Activated T-cell treated with anti-CD3 and anti-CD28 coated beads, Interleukin-2, amount 50 U/mL, for 72 hours (primary cell): ENCODE results near the gene CBR3. TPM values are rescaled to one million over a fixed set of nuclear protein-coding genes. Genes with fewer than 3 reads are reported as not detected.

Source experiments
- ATAC-seq, 2 donors: fragments of 150-1000 bp; cut with Tn5 transposase; replicated peaks in 1 of 2; 2 replicates each; pipeline ENCODE4 v1.10.0; 2021; ENCODE audit warnings: moderate library complexity in 2 of 2, mild to moderate bottlenecking in 1 of 2
- DNase-seq, 2 donors: peaks; one replicate each; pipeline ENCODE4 v3.0.0; 2021 to 2022; ENCODE audit warnings: mixed read lengths in 1 of 2
- H3K27ac Mint-ChIP-seq: one replicate; pipeline ENCODE4 v1.8.0; 2022; ENCODE audit warnings: mild to moderate bottlenecking, moderate library complexity, mixed read lengths
- H3K27me3 Mint-ChIP-seq: one replicate; pipeline ENCODE4 v1.8.0; 2022; ENCODE audit warnings: low read depth, mixed read lengths
- H3K36me3 Mint-ChIP-seq, 2 donors: one replicate each; pipeline ENCODE4 v1.8.0; 2022; ENCODE audit warnings: mixed read lengths in 2 of 2, mild to moderate bottlenecking in 1 of 2; ENCODE audit not compliant: insufficient read depth in 2 of 2
- H3K4me1 Mint-ChIP-seq: one replicate; pipeline ENCODE4 v1.8.0; 2022; ENCODE audit warnings: low read depth, mixed read lengths
- H3K4me3 Mint-ChIP-seq, 2 donors: one replicate each; pipeline ENCODE4 v1.8.0; 2022; ENCODE audit warnings: mild to moderate bottlenecking in 2 of 2, mixed read lengths in 2 of 2, moderate library complexity in 2 of 2
- H3K9me3 Mint-ChIP-seq, 2 donors: one replicate each; pipeline ENCODE4 v1.8.0; 2022; ENCODE audit warnings: mixed read lengths in 2 of 2
- total RNA-seq, 2 donors: library from RNA; stranded (reverse); gene quantifications; one replicate each; pipeline ENCODE4 v1.2.3, GENCODE V29; 2022

CBR3 gene
- total RNA-seq, 2 donors from 2014 or later, result 13.0 to 19.2 TPM

DNA sequence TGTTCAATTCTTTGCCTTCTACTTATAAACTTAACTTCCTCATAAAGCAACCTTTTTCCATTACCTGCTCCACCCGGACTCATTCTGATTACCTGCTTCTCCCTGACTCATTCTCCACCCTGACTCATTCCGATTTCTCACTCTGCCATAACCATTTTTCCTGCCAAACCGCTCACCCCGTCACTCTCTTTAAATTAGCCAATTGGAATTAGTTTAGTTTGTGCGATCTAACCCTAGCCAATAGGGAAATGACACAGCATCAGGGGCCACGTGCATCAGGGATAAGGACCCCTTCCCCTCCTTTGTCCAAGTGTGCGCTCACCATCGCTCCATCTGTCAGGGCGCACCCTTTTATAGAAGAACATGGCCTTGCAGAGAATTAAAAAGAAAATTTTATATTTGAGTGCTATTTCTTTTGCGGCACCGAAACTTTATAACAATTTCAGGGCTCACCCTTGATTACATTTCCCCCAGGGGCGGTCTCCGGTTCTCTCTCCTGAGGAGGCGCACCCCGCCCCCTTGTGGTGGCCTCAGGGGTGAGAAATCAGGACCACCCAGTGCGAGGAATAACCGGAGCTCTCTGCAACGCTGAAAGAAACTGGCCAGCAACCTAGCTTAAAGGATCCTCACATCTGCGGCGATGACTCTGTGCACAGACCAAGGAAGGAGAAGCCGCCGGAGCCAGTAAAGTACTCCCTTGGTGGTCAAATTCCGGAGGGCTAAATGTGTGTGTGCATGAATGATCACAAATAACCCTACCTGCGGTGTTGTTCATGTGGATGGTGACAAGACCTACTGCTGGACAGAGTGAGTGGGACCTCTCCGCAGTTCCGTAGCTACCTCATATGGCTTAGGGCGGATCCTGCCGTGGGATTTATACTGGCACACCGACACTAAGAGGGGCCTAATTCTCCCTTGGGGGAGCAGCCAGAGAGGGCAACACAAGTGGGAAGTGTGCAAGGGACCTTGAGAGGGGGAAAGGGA lies 30.3 kb upstream of the CBR3 start:
- H3K27me3 Mint-ChIP-seq, result peaks cover 33% of the 10 kb centered on the region
- ATAC-seq, result peak; percentile 57 to 69
- H3K9me3 Mint-ChIP-seq, result no peaks in the 10 kb centered on the region
- H3K36me3 Mint-ChIP-seq, result peaks cover 0 to 2% of the 10 kb centered on the region in 2 donors
- H3K4me3 Mint-ChIP-seq, result peak overlapping the region; percentile 0 to 64
- DNase-seq, result peak; percentile 57 to 61
- H3K4me1 Mint-ChIP-seq, result peaks cover 14% of the 10 kb centered on the region
- H3K27ac Mint-ChIP-seq, result no peak overlapping the region

DNA sequence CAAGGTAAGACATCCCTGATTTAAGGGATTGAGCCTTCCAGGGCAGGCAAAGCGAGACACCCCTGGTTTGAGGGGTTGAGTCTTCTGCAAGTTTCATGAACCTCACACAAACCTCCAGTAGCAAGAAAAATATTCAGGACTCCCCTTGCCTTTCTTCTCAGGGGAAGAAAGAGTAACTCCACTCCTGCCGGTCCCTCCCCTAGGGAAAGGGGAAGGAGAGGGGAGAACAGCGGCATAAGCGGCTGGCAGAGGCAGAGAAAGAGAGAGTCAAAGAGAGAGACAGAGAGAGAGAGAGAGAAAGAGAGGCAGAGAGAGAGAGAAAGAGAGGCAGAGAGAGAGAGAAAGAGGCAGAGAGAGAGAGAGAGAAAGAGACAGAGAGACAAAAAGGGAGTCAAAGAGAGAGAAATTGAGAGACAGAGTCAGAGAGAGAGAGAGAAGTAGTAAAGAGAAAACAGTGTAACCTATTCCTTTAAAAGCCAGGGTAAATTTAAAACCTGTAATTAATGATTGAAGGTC lies 29.5 kb upstream of the CBR3 start:
- Mint-ChIP-seq H3K27me3 (peaks cover 33% of the 10 kb centered on the region), H3K27ac (no peak overlapping the region), H3K4me3 (peak overlapping the region in 1 of 2 donors; percentile 58), H3K9me3 (no peaks in the 10 kb centered on the region), H3K4me1 (peaks cover 14% of the 10 kb centered on the region), H3K36me3 (peaks cover 0 to 2% of the 10 kb centered on the region in 2 donors)
- no peak for ATAC-seq
- no peak for DNase-seq

DNA sequence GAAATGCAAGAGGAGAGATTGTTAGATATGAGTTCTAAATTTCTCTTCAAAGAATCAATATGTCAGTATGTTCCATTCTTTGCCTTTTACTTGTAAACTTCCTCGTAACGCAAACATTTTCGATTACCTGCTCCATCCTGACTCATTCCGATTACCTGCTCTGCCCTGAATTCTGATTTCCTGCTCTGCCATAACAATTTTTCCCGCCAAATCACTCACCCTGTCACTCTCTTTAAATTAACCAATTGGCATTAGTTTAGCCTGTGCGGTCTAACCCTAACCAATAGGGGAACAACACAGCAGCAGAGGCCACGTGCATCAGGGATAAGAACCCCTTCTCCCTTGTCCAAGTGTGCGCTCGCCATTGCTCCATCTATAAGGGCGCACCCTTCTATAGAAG lies 25.0 kb upstream of the CBR3 start:
- Mint-ChIP-seq H3K36me3 (no peaks in the 10 kb centered on the region), H3K27me3 (peaks cover 19% of the 10 kb centered on the region), H3K9me3 (no peaks in the 10 kb centered on the region), H3K4me1 (peaks cover 22% of the 10 kb centered on the region), H3K27ac (no peak overlapping the region), H3K4me3 (no peak overlapping the region)
- ATAC-seq, result no peak
- DNase-seq, result no peak

DNA sequence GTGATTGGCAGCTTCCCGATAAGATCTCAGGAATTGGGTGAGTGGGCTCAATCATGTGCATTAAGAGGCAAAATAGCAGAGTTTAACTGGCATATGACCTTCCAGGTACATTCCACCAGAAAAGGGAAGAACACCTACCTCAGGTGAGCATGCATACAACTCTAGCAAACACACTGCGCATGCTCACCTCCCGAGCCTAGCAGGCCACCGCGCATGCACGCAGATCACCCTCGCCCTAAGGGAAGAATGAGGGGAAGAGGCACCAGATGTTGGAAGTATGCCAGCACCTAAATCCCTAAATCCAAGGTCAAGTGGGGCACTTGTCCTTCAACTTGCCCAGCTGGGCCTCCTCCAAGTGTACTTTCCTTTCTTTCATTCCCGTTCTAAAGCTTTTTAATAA lies 23.6 kb upstream of the CBR3 start:
- DNase-seq (no peak), ATAC-seq (no peak)
- H3K27ac Mint-ChIP-seq, result no peak overlapping the region
- no peaks in the 10 kb centered on the region for H3K9me3 Mint-ChIP-seq
- peaks cover 5% of the 10 kb centered on the region for H3K27me3 Mint-ChIP-seq
- no peaks in the 10 kb centered on the region for H3K36me3 Mint-ChIP-seq
- no peak overlapping the region for H3K4me3 Mint-ChIP-seq
- peaks cover 17% of the 10 kb centered on the region for H3K4me1 Mint-ChIP-seq

DNA sequence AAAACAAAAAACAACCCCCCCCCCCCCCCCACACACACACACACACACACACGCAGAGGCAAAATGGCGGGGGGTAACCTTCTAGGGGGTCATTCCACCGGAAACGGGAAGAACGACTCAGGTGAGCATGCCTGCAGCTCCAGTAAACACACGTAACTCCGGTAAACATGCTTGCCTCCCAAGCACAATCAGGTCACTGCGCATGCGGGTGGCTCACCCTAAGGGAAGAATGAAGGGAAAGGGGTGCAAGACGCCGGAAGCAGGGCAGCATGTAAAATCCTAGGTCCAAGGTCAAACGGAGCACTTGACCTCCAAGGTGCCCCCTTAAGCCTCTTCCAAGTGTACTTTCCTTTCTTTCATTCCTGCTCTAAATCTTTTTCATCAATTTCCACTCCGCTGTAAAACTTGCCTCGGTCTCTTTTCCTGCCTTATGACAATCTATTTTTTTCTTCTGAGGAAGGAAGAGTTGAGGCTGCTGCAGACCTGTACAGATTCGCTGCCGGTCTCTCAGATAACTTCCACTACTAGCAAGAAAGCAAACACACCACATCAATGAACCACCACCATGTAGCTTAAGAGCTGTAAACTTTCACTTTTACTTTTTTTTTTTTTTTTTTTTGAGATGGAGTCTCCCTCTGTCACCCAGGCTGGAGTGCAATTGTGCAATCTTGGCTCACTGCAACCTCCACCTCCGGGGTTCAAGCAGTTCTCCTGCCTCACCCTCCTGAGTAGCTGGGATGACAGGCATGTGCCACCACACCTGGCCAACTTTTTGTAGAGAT lies 21.0 kb upstream of the CBR3 start:
- Mint-ChIP-seq H3K4me3 (peak overlapping the region; percentile 63 to 91), H3K36me3 (no peaks in the 10 kb centered on the region), H3K27ac (peak overlapping the region; percentile 91), H3K4me1 (peaks cover 17% of the 10 kb centered on the region), H3K9me3 (no peaks in the 10 kb centered on the region), H3K27me3 (no peaks in the 10 kb centered on the region)
- ATAC-seq (peak; percentile 39 to 63), DNase-seq (peak in 1 of 2 donors; percentile 62)

DNA sequence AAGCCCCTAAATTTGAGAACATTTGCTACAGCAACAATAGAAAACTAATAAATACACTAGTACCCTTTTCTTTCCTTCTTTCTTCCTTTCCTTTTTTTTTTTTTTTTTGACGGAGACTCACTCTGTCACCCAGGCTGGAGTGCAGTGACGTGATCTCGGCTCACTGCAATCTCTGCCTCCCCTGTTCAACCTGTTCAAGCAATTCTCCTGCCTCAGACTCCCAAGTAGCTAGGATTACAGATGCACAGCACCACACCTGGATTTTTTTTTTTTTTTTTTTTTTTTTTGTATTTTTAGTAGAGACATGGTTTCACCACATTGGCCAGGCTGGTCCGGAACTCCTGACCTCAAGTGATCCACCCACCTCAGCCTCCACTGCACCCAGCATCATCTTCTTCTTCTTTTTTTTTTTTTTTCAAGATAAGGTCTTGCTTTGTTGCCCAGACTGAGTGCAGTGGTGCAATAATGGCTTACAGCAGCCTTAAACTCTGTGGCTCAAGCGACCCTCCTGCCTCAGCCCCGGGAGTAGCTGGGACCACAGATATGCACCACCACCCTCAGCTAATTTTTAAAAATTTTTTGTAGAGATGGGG lies 19.6 kb upstream of the CBR3 start:
- H3K36me3 Mint-ChIP-seq, result no peaks in the 10 kb centered on the region
- no peak for ATAC-seq
- H3K4me3 Mint-ChIP-seq, result no peak overlapping the region
- H3K27me3 Mint-ChIP-seq, result no peaks in the 10 kb centered on the region
- H3K4me1 Mint-ChIP-seq, result peaks cover 17% of the 10 kb centered on the region
- no peak for DNase-seq
- H3K27ac Mint-ChIP-seq, result no peak overlapping the region
- no peaks in the 10 kb centered on the region for H3K9me3 Mint-ChIP-seq

DNA sequence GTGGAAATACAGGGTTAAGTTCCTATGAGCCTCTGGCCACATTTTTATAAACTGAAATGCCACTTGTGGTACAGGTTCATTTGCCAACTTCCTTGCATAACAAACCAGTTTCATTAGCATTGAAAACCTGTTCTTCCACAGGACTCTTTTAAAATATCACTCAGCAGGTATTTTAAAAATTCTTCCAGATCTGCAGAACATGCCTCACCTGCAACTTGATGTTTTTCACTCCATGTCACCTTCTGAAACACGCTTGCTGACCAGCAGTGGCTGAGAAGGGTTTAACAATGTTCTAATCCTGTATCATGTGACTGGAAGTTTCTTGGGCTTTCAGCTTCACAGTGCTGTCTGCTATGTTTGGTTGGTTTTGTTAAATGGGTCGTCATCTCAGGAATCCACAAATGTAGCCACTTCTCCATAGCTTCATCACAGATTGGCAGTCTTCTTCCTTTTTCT lies 17.6 kb upstream of the CBR3 start:
- no peak for DNase-seq
- H3K9me3 Mint-ChIP-seq, result no peaks in the 10 kb centered on the region
- no peaks in the 10 kb centered on the region for H3K27me3 Mint-ChIP-seq
- no peaks in the 10 kb centered on the region for H3K36me3 Mint-ChIP-seq
- H3K4me3 Mint-ChIP-seq, result no peak overlapping the region
- H3K27ac Mint-ChIP-seq, result no peak overlapping the region
- peaks cover 17% of the 10 kb centered on the region for H3K4me1 Mint-ChIP-seq
- no peak for ATAC-seq

DNA sequence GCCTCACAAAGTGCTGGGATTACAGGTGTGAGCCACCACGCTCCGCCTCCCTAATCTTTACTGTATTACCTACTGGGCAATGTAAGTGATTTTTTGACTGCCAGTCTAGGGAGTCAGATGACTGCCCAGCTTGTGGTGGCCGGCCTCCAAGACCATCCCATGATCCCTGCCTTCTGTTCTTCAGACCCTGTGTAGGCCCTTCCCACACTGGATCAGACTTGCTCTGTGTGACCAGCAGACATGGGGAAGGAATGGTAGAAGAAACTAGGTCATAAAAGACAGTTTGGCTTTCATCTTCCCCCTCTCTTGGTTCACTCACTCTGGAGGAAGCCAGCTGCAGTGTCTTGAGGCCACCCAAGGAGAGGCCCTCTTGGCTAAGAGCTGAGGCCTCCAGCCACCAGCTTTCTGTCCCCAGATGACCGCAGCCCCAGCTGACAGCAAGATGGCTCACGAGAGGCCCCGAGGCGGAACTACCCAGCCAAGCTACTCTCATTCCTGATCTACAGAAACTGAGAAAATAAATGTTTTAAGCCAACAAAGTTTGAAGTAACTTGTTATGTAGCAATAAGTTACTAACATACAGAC lies 14.5 kb upstream of the CBR3 start:
- no peak for ATAC-seq
- Mint-ChIP-seq H3K4me3 (no peak overlapping the region), H3K27me3 (no peaks in the 10 kb centered on the region), H3K4me1 (no peaks in the 10 kb centered on the region), H3K27ac (no peak overlapping the region), H3K9me3 (no peaks in the 10 kb centered on the region), H3K36me3 (no peaks in the 10 kb centered on the region)
- no peak for DNase-seq

DNA sequence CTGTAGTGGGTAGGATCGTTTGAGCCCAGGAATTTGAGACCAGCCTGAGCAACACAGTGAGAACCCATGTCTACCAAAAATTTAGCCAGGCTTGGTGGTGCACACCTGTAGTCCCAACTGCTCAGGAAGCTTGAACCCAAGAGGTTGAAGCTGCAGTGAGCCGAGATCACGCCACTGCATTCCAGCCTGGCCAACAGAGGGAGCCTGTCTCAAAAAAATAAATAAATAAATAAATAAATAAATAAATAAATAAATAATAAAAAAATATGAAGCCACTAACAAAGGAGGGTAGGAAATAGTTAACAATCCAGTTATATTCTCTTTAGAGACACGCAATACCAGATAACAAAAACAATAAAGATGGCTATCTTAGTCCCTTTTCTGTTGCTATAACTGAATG lies 11.9 kb upstream of the CBR3 start:
- Mint-ChIP-seq H3K27me3 (no peaks in the 10 kb centered on the region), H3K4me1 (no peaks in the 10 kb centered on the region), H3K4me3 (no peak overlapping the region), H3K27ac (no peak overlapping the region), H3K36me3 (no peaks in the 10 kb centered on the region), H3K9me3 (no peaks in the 10 kb centered on the region)
- ATAC-seq, result no peak
- no peak for DNase-seq

DNA sequence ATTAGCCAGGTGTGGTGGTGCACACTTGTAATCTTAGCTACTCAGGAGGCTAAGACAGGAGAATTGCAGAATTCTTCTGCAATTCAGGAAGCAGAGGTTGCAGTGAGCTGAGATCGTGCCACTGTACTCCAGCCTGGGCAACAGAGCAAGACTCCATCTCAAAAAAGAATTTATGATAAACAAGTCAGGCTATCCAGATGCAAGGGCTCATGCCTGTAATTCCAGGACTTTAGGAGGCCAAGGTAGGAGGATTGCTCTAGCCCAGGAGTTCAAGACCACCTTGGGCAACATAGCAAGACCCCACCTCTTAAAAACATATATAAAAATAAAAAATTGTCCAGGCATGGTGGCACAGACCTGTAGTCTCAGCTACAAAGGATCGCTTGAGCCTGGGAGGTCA lies 10.5 kb upstream of the CBR3 start:
- no peaks in the 10 kb centered on the region for H3K9me3 Mint-ChIP-seq
- H3K4me3 Mint-ChIP-seq, result no peak overlapping the region
- no peaks in the 10 kb centered on the region for H3K27me3 Mint-ChIP-seq
- H3K4me1 Mint-ChIP-seq, result peaks cover 4% of the 10 kb centered on the region
- DNase-seq, result no peak
- H3K36me3 Mint-ChIP-seq, result no peaks in the 10 kb centered on the region
- no peak for ATAC-seq
- H3K27ac Mint-ChIP-seq, result no peak overlapping the region

DNA sequence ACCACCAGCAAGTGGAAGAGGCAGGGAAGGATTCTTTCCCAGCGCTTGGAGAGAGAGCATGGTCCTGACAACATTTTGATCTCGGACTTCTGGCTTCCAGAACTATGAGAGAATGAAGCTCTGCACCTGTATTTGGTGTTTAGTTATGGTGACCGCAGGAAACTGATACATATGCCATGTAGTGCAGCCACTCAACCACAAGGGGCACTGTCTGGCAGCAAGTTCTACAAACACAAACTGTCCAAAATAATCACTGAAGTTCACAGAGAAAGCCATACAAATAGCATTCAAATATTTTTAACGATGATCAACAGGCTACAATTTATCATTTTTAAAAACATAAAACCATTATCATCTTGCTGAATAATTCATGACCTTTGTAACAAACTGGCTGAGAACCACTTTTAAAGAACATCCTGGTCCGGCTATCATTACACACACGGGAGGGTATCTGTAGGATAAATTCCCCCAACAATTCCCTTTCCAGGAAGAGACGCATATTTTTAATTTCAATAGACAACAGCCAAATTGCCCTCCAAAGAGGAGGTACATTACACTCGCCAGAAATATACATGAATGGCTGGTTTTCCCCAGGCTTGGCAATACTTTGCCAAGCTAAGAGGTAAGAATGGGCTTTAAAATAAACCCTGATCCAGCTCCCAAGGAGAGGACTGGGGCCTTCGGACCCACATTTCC lies 9.2 kb upstream of the CBR3 start:
- no peaks in the 10 kb centered on the region for H3K36me3 Mint-ChIP-seq
- no peak overlapping the region for H3K27ac Mint-ChIP-seq
- DNase-seq, result peak; percentile 52 to 59
- H3K4me1 Mint-ChIP-seq, result peaks cover 12% of the 10 kb centered on the region
- no peaks in the 10 kb centered on the region for H3K27me3 Mint-ChIP-seq
- peak; percentile 23 to 37 for ATAC-seq
- H3K4me3 Mint-ChIP-seq, result no peak overlapping the region
- H3K9me3 Mint-ChIP-seq, result no peaks in the 10 kb centered on the region

DNA sequence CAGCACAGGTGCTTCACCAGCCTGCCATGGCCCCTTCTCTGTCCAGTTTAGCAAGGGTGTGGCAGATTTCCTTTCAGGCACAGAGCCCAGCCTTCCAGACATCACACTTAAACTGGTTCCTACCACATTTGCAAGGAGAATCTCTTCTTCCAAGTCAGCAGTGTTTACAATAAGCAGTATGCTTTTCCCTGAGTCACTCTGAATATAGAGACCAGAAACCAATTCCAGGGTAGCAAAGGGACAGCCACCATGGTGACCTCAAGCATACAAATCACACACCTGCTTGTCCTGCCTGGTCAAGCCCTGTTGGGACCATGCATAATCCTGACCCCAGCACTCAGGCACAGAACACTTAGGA lies 8.7 kb upstream of the CBR3 start:
- Mint-ChIP-seq H3K4me1 (peaks cover 14% of the 10 kb centered on the region), H3K27ac (no peak overlapping the region), H3K27me3 (no peaks in the 10 kb centered on the region), H3K9me3 (no peaks in the 10 kb centered on the region), H3K36me3 (no peaks in the 10 kb centered on the region), H3K4me3 (no peak overlapping the region)
- ATAC-seq (no peak), DNase-seq (no peak)
